ENCODE measurements around the gene GALM. TPM values are rescaled to one million over a fixed set of nuclear protein-coding genes. Genes with fewer than 3 reads are reported as not detected.

GALM gene
- polyA plus RNA-seq, 1 donor (not counting 4 experiments of a cell fraction or from before 2014, with no cell fraction given) = 1.2 TPM

- Histone ChIP-seq H3K4me1 (ENCODE audit: control insufficient read depth, extremely low read depth, insufficient read depth, low read length) (peaks cover 5% of the 10 kb centered on the region), H3K79me2 (ENCODE audit: control insufficient read depth, insufficient read depth, low read length) (no peaks in the 10 kb centered on the region), H3K27ac (ENCODE audit: control insufficient read depth, insufficient read depth, low read length) (no peak overlapping the region), H2AFZ (ENCODE audit: control insufficient read depth, low read length) (no peak overlapping the region), H3K4me2 (ENCODE audit: control insufficient read depth, extremely low read depth, insufficient read depth, low read depth, low read length) (no peak overlapping the region), H3K27me3 (ENCODE audit: control insufficient read depth, extremely low read depth, insufficient read depth, low read length) (no peaks in the 10 kb centered on the region), H3K9me3 (ENCODE audit: control insufficient read depth, low read depth, low read length) (no peaks in the 10 kb centered on the region), H3K9ac (ENCODE audit: control insufficient read depth, extremely low read depth, insufficient read depth, low read length) (no peak overlapping the region), H3K4me3 (ENCODE audit: control insufficient read depth in 2 of 3, extremely low read depth in 1 of 3, insufficient read depth in 2 of 3, low read depth in 1 of 3, low read length in 3 of 3) (no peak overlapping the region), H3K9me1 (ENCODE audit: control insufficient read depth, extremely low read depth, insufficient read depth, low read length) (no peaks in the 10 kb centered on the region), H4K20me1 (ENCODE audit: control insufficient read depth, extremely low read depth, insufficient read depth, low read length) (no peaks in the 10 kb centered on the region), H3K36me3 (ENCODE audit: control insufficient read depth in 2 of 2, extremely low read depth in 1 of 2, insufficient read depth in 2 of 2, low read length in 2 of 2) (no peaks in the 10 kb centered on the region)
- dilution Hi-C loops (cut with MboI; ENCODE audit: extremely low pct_ligation_motif_present, low sequenced_read_pairs) = no loop called here
- FAIRE-seq = no peak
- no peak for DNase-seq (ENCODE audit: low read depth, low spot score)
- TF ChIP-seq CTCF (optimal IDR thresholded peaks at IDR 0.05 in 1 of 3, IDR thresholded peaks at IDR 0.05 in 1 of 3, conservative IDR thresholded peaks at IDR 0.05 in 1 of 3; ENCODE audit: extremely low read depth in 1 of 3, insufficient read depth in 2 of 3, low read length in 3 of 3) = no peak
Observed at GRCh38 chr2:38655441-38655840, 10.5 kb upstream of the GALM start.

DNA sequence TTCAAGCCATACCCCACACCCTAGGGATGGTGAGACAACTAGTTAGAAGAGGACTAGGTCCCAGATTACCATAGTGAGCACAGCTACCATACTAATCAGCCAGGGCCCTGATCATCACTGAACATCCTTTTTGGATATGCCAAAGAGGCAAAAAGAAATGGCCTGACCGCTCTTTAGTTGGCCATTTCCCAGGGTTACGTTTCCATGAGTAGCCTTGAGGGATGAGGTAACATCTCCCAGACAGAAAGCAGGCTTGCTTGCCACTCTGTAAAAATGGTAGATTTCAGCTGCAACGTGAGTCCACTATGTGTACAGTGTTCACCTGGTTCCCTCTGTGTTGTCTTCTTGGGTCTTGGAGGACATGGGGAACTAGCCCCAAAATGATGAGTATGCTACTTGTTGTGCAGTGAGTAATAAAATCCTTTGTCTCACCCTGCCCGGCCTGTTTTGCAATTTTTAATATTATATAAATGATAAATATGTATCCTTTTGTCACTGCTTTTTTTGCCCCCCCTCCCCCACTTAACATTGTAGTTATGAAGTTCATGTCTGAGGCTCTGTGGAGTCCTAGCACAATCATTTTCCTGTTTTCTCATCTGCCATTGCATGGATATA, 8.9 kb upstream of the GALM start:
- Histone ChIP-seq H3K4me2 (ENCODE audit: control insufficient read depth, extremely low read depth, insufficient read depth, low read depth, low read length) (no peak overlapping the region), H3K4me3 (ENCODE audit: control insufficient read depth in 2 of 3, extremely low read depth in 1 of 3, insufficient read depth in 2 of 3, low read depth in 1 of 3, low read length in 3 of 3) (no peak overlapping the region), H2AFZ (ENCODE audit: control insufficient read depth, low read length) (no peak overlapping the region), H3K36me3 (ENCODE audit: control insufficient read depth in 2 of 2, extremely low read depth in 1 of 2, insufficient read depth in 2 of 2, low read length in 2 of 2) (no peaks in the 10 kb centered on the region), H3K4me1 (ENCODE audit: control insufficient read depth, extremely low read depth, insufficient read depth, low read length) (peaks cover 5% of the 10 kb centered on the region), H3K9ac (ENCODE audit: control insufficient read depth, extremely low read depth, insufficient read depth, low read length) (no peak overlapping the region), H3K9me1 (ENCODE audit: control insufficient read depth, extremely low read depth, insufficient read depth, low read length) (no peaks in the 10 kb centered on the region), H3K79me2 (ENCODE audit: control insufficient read depth, insufficient read depth, low read length) (no peaks in the 10 kb centered on the region), H3K27ac (ENCODE audit: control insufficient read depth, insufficient read depth, low read length) (no peak overlapping the region), H3K9me3 (ENCODE audit: control insufficient read depth, low read depth, low read length) (no peaks in the 10 kb centered on the region), H4K20me1 (ENCODE audit: control insufficient read depth, extremely low read depth, insufficient read depth, low read length) (no peaks in the 10 kb centered on the region), H3K27me3 (ENCODE audit: control insufficient read depth, extremely low read depth, insufficient read depth, low read length) (no peaks in the 10 kb centered on the region)
- dilution Hi-C loops (cut with MboI; ENCODE audit: extremely low pct_ligation_motif_present, low sequenced_read_pairs) = no loop called here
- FAIRE-seq = no peak
- no peak for DNase-seq (ENCODE audit: low read depth, low spot score)
- no peak for TF ChIP-seq CTCF (optimal IDR thresholded peaks at IDR 0.05 in 1 of 3, IDR thresholded peaks at IDR 0.05 in 1 of 3, conservative IDR thresholded peaks at IDR 0.05 in 1 of 3; ENCODE audit: extremely low read depth in 1 of 3, insufficient read depth in 2 of 3, low read length in 3 of 3)
- no peak for TF ChIP-seq EZH2 (IDR thresholded peaks at IDR 0.05; ENCODE audit: low read length)
